Endothelial cell of umbilical vein (primary cell): Measurements from ENCODE around the gene SH3RF1. TPM values are rescaled to one million over a fixed set of nuclear protein-coding genes. Genes with fewer than 3 reads are reported as not detected.
A peak's percentile ranks its signal among the peaks of the same experiment; 100 is the strongest.
"Not testable (repeated sequence)": the region's sequence is repeated elsewhere in the genome, so short reads cannot be mapped to it uniquely, and the experiment has no call there.

Experiments used
- BruUV-seq: library from RNA; stranded (reverse); fragments of 400-500 nt; replicated peaks from 2 replicates; lab custom pipeline; 2021; lab: Mats Ljungman, UMichigan
- CTCF ChIA-PET: fragments of 300-600, 350-600 bp; sonication (Branson Sonifier 250); formaldehyde crosslinking; loops from one replicate; lab custom pipeline; 2021; ENCODE audit warnings: antibody characterized with exemption, inconsistent platforms; lab: Charles Lee
- POLR2A ChIA-PET: fragments of 300-600, 350-600 bp; sonication (Branson Sonifier 250); formaldehyde crosslinking; loops from one replicate; lab custom pipeline; 2021; ENCODE audit warnings: antibody characterized with exemption, inconsistent platforms; lab: Charles Lee
- DNase-seq: peaks from one replicate; pipeline ENCODE4 v3.0.0-alpha.2; 2011; ENCODE audit warnings: low read depth, low spot score
- FAIRE-seq: peaks from 2 replicates; lab custom pipeline; 2011; peaks lifted over from hg19 to GRCh38; lab: Jason Lieb, UNC
- H2AFZ ChIP-seq: 2 replicates; pipeline ENCODE4 v1.6.0; 2012; ENCODE audit warnings: low read depth, low read length, control low read depth, inconsistent platforms
- H3K27ac ChIP-seq: 2 replicates; pipeline ENCODE4 v1.5.1; 2011; ENCODE audit warnings: low read depth, mild to moderate bottlenecking, control low read depth, low read length, moderate library complexity; ENCODE audit not compliant: insufficient read depth
- H3K27me3 ChIP-seq, 2 experiments: 2 replicates each; pipeline versions ENCODE4 v1.6.0 to v1.6.1; 2011; ENCODE audit warnings: low read length in 2 of 2, mixed read lengths in 1 of 2; ENCODE audit not compliant: control insufficient read depth in 2 of 2, insufficient read depth in 2 of 2
- H3K36me3 ChIP-seq, 2 experiments: 2 replicates in 1 of 2; 3 replicates in 1 of 2; pipeline ENCODE4 v1.5.1; 2011; ENCODE audit warnings: low read length in 2 of 2, mild to moderate bottlenecking in 1 of 2, moderate library complexity in 1 of 2; ENCODE audit not compliant: control insufficient read depth in 2 of 2, insufficient read depth in 2 of 2; ENCODE audit errors: extremely low read depth in 1 of 2
- H3K4me1 ChIP-seq: 3 replicates; pipeline ENCODE4 v1.5.1; 2011; ENCODE audit warnings: mild to moderate bottlenecking, low read length; ENCODE audit not compliant: control insufficient read depth, insufficient read depth; ENCODE audit errors: extremely low read depth
- H3K4me2 ChIP-seq: 2 replicates; pipeline ENCODE4 v1.6.1; 2011; ENCODE audit warnings: low read length, control low read depth, mixed read lengths; ENCODE audit not compliant: insufficient read depth
- H3K4me3 ChIP-seq, 3 experiments: fragments of 200-600 bp in 1 of 3; sonication (generic), shearing (Covaris generic) in 1 of 3; replicated peaks in 1 of 3; 2 replicates each; pipeline ENCODE4 v1.5.1; 2011 to 2016; ENCODE audit warnings: control low read depth in 3 of 3, low read length in 3 of 3, mild to moderate bottlenecking in 2 of 3, inconsistent platforms in 1 of 3, low read depth in 1 of 3, moderate library complexity in 1 of 3; ENCODE audit not compliant: insufficient read depth in 1 of 3
- H3K79me2 ChIP-seq: 2 replicates; pipeline ENCODE4 v1.6.0; 2012; ENCODE audit warnings: low read length, inconsistent platforms; ENCODE audit not compliant: control insufficient read depth, insufficient read depth
- H3K9ac ChIP-seq: replicated peaks from 2 replicates; pipeline ENCODE3; 2011; ENCODE audit warnings: low read length, control low read depth; ENCODE audit not compliant: insufficient read depth; ENCODE audit errors: extremely low read depth
- H3K9me1 ChIP-seq: replicated peaks from 3 replicates; pipeline ENCODE4 v1.6.0; 2011; ENCODE audit warnings: mild to moderate bottlenecking, low read length; ENCODE audit not compliant: control insufficient read depth, insufficient read depth; ENCODE audit errors: extremely low read depth
- H3K9me3 ChIP-seq: replicated peaks from 2 replicates; pipeline ENCODE4 v1.5.1; 2012; ENCODE audit warnings: low read length, inconsistent platforms; ENCODE audit not compliant: control insufficient read depth, insufficient read depth
- H4K20me1 ChIP-seq: replicated peaks from 2 replicates; pipeline ENCODE3; 2011; ENCODE audit warnings: mild to moderate bottlenecking, low read length; ENCODE audit not compliant: control insufficient read depth, insufficient read depth; ENCODE audit errors: extremely low read depth
- JUN ChIP-seq: IDR thresholded peaks from 2 replicates; pipeline ENCODE4 v1.6.1; 2011; ENCODE audit warnings: borderline replicate concordance, low read depth; ENCODE audit not compliant: insufficient read length, insufficient read depth
- POLR2A ChIP-seq: IDR thresholded peaks from 2 replicates; pipeline ENCODE4 v1.6.1; 2012; ENCODE audit warnings: low read depth, mild to moderate bottlenecking, control low read depth, low read length
- POLR2AphosphoS5 ChIP-seq: IDR thresholded peaks from 2 replicates; pipeline ENCODE4 v1.6.1; 2012; ENCODE audit warnings: low read depth, mild to moderate bottlenecking, control low read depth, low read length, moderate library complexity; ENCODE audit not compliant: insufficient read depth
- dilution Hi-C: fragments of 300-500 bp; cut with MboI; formaldehyde crosslinking; loops from one replicate; pipeline ENCODE4 v1.15.0; 2019; ENCODE audit warnings: low sequenced_read_pairs; ENCODE audit not compliant: extremely low pct_ligation_motif_present
- intact Hi-C: fragments of 100-400 bp; cut with micrococcal nuclease; formaldehyde crosslinking; loops from one replicate; pipeline ENCODE4 v1.10.0; 2022
- polyA plus RNA-seq, 4 experiments: library from polyadenylated mRNA; depleted of rRNA in 3 of 4; stranded (reverse) in 3 of 4; unstranded in 1 of 4; fragments of >200 nt; gene quantifications; 2 replicates each; pipeline versions ENCODE4 v1.2.1 to v1.2.3, GENCODE V29; 2011 to 2012; ENCODE audit warnings: missing spikeins in 1 of 4
- total RNA-seq: library from RNA; stranded (reverse); gene quantifications from 2 replicates; pipeline ENCODE4 v1.2.3, GENCODE V29; 2021

The SH3RF1 gene
- total and polyA plus RNA-seq, 2 donors (not counting 3 experiments of a cell fraction or from before 2014, with no cell fraction given): 16.2 to 24.9 TPM

GRCh38 chr4:169179609-169180521 is 90.9 kb downstream of the SH3RF1 start:
- TF ChIP-seq POLR2A: no peak
- no peak for TF ChIP-seq POLR2AphosphoS5
- TF ChIP-seq JUN: no peak
- ChIA-PET CTCF (no interaction called here), POLR2A (no interaction called here)
- Histone ChIP-seq H3K4me2 (no peak overlapping the region), H3K4me3 (no peak overlapping the region), H3K27ac (no peak overlapping the region), H3K36me3 (no peaks in the 10 kb centered on the region), H3K9ac (no peak overlapping the region), H4K20me1 (peaks cover 2% of the 10 kb centered on the region), H3K4me1 (peaks cover 6% of the 10 kb centered on the region), H3K79me2 (peaks cover 68% of the 10 kb centered on the region), H2AFZ (no peak overlapping the region), H3K27me3 (no peaks in the 10 kb centered on the region), H3K9me3 (no peaks in the 10 kb centered on the region), H3K9me1 (no peaks in the 10 kb centered on the region)
- DNase-seq (peak; percentile 13), FAIRE-seq (peak; percentile 52)
- no TSS peak for BruUV-seq
- dilution Hi-C loops (no loop called here), intact Hi-C loops (no loop called here)

GRCh38 chr4:169178092-169178491 is 92.7 kb downstream of the SH3RF1 start:
- intact Hi-C loops, dilution Hi-C loops, FAIRE-seq, H3K4me3 ChIP-seq, H3K27me3 ChIP-seq, H3K4me1 ChIP-seq, H3K9ac ChIP-seq, H3K4me2 ChIP-seq, H4K20me1 ChIP-seq, H2AFZ ChIP-seq, DNase-seq, H3K36me3 ChIP-seq, CTCF ChIA-PET, H3K27ac ChIP-seq, BruUV-seq, H3K9me3 ChIP-seq, POLR2A ChIA-PET, H3K9me1 ChIP-seq: not testable (repeated sequence)
- H3K79me2 ChIP-seq: peaks cover 70% of the 10 kb centered on the region
